ENCODE measurements around the gene DISP3.

DISP3 gene

GRCh38 chr1:11564237-11564636 is 85.3 kb downstream of the DISP3 start:
- H3K36me3 ChIP-seq (ENCODE audit: control insufficient read depth, insufficient read depth, low read length) = no peaks in the 10 kb centered on the region
- H2AFZ ChIP-seq = no peak overlapping the region
- H3K79me2 ChIP-seq = no peaks in the 10 kb centered on the region
- H3K9ac ChIP-seq = no peak overlapping the region
- H3K4me3 ChIP-seq (ENCODE audit: low read depth, low read length) = no peak overlapping the region
- no peak overlapping the region for H3K27ac ChIP-seq
- no peaks in the 10 kb centered on the region for H3K9me3 ChIP-seq (ENCODE audit: control insufficient read depth, low read length)
- no peak overlapping the region for H3K4me2 ChIP-seq (ENCODE audit: low read length)
- H3K4me1 ChIP-seq = no peaks in the 10 kb centered on the region
- no peaks in the 10 kb centered on the region for H3K27me3 ChIP-seq (ENCODE audit: control insufficient read depth, insufficient read depth, low read length)
- TF ChIP-seq CTCF (IDR thresholded peaks at IDR 0.05) = no peak

GRCh38 chr1:11566042-11566850 is 87.3 kb downstream of the DISP3 start:
- Histone ChIP-seq H3K9me3 (ENCODE audit: control insufficient read depth, low read length) (no peaks in the 10 kb centered on the region), H2AFZ (no peak overlapping the region), H3K27me3 (ENCODE audit: control insufficient read depth, insufficient read depth, low read length) (peaks cover under 1% of the 10 kb centered on the region), H3K27ac (no peak overlapping the region), H3K79me2 (no peaks in the 10 kb centered on the region), H3K4me2 (ENCODE audit: low read length) (no peak overlapping the region), H3K4me1 (no peaks in the 10 kb centered on the region), H3K36me3 (ENCODE audit: control insufficient read depth, insufficient read depth, low read length) (no peaks in the 10 kb centered on the region), H3K4me3 (ENCODE audit: low read depth, low read length) (no peak overlapping the region), H3K9ac (no peak overlapping the region)
- no peak for TF ChIP-seq CTCF (IDR thresholded peaks at IDR 0.05)

- Histone ChIP-seq H3K36me3 (ENCODE audit: control insufficient read depth, insufficient read depth, low read length) (no peaks in the 10 kb centered on the region), H3K27ac (no peak overlapping the region), H3K9me3 (ENCODE audit: control insufficient read depth, low read length) (no peaks in the 10 kb centered on the region), H2AFZ (no peak overlapping the region), H3K4me2 (ENCODE audit: low read length) (no peak overlapping the region), H3K27me3 (ENCODE audit: control insufficient read depth, insufficient read depth, low read length) (peaks cover 3% of the 10 kb centered on the region), H3K9ac (no peak overlapping the region), H3K79me2 (no peaks in the 10 kb centered on the region), H3K4me3 (ENCODE audit: low read depth, low read length) (no peak overlapping the region), H3K4me1 (no peaks in the 10 kb centered on the region)
- no peak for TF ChIP-seq CTCF (IDR thresholded peaks at IDR 0.05)
Measured at GRCh38 chr1:11567244-11568065, 88.5 kb downstream of the DISP3 start.

GRCh38 chr1:11568687-11569086 is 89.7 kb downstream of the DISP3 start:
- no peaks in the 10 kb centered on the region for H3K79me2 ChIP-seq
- no peak for TF ChIP-seq CTCF (IDR thresholded peaks at IDR 0.05)
- H3K4me3 ChIP-seq (ENCODE audit: low read depth, low read length) = no peak overlapping the region
- H3K36me3 ChIP-seq (ENCODE audit: control insufficient read depth, insufficient read depth, low read length) = no peaks in the 10 kb centered on the region
- no peaks in the 10 kb centered on the region for H3K4me1 ChIP-seq
- no peaks in the 10 kb centered on the region for H3K9me3 ChIP-seq (ENCODE audit: control insufficient read depth, low read length)
- H2AFZ ChIP-seq = no peak overlapping the region
- no peak overlapping the region for H3K4me2 ChIP-seq (ENCODE audit: low read length)
- no peak overlapping the region for H3K9ac ChIP-seq
- no peak overlapping the region for H3K27ac ChIP-seq
- H3K27me3 ChIP-seq (ENCODE audit: control insufficient read depth, insufficient read depth, low read length) = peaks cover 3% of the 10 kb centered on the region

Measured in parathyroid adenoma (tissue), 2 donors.